Ishikawa (cell line): ENCODE data around the gene PBXIP1.
A peak's percentile ranks its signal among the peaks of the same experiment; 100 is the strongest.

ENCODE experiments used
- CEBPB ChIP-seq: IDR thresholded peaks from 2 replicates; pipeline ENCODE4 v1.6.1; 2012
- CREB1 ChIP-seq: IDR thresholded peaks from 2 replicates; pipeline ENCODE4 v1.6.1; 2012; ENCODE audit warnings: low read depth
- EGR1 ChIP-seq: IDR thresholded peaks from 2 replicates; pipeline ENCODE4 v1.6.1; 2012
- EP300 ChIP-seq: IDR thresholded peaks from 2 replicates; pipeline ENCODE4 v1.6.1; 2012; ENCODE audit warnings: borderline replicate concordance
- FOXM1 ChIP-seq: IDR thresholded peaks from 2 replicates; pipeline ENCODE4 v1.6.1; 2012; ENCODE audit warnings: low read depth, borderline replicate concordance
- MAX ChIP-seq: IDR thresholded peaks from 2 replicates; pipeline ENCODE4 v1.6.1; 2012
- NFIC ChIP-seq: IDR thresholded peaks from 2 replicates; pipeline ENCODE4 v1.6.1; 2012
- RAD21 ChIP-seq: IDR thresholded peaks from 2 replicates; pipeline ENCODE4 v1.6.1; 2012; ENCODE audit warnings: low read depth
- REST ChIP-seq: IDR thresholded peaks from 2 replicates; pipeline ENCODE4 v1.6.1; 2012; ENCODE audit warnings: low read depth, mild to moderate bottlenecking
- TAF1 ChIP-seq: IDR thresholded peaks from 2 replicates; pipeline ENCODE4 v1.6.1; 2012; ENCODE audit warnings: low read depth, mild to moderate bottlenecking
- TCF12 ChIP-seq: IDR thresholded peaks from 2 replicates; pipeline ENCODE4 v1.6.1; 2012; ENCODE audit warnings: low read depth
- TEAD4 ChIP-seq: IDR thresholded peaks from 2 replicates; pipeline ENCODE4 v1.6.1; 2012
- USF1 ChIP-seq: IDR thresholded peaks from 2 replicates; pipeline ENCODE4 v1.6.1; 2012
- YY1 ChIP-seq: IDR thresholded peaks from 2 replicates; pipeline ENCODE4 v1.6.1; 2012; ENCODE audit warnings: low read depth
- ZBTB7A ChIP-seq: IDR thresholded peaks from 2 replicates; pipeline ENCODE4 v1.6.1; 2012; ENCODE audit warnings: low read depth

Gene PBXIP1

GRCh38 chr1:154925335-154926170 lies 30.3 kb downstream of the PBXIP1 start:
- TF ChIP-seq TEAD4: no peak
- TF ChIP-seq USF1: no peak
- no peak for TF ChIP-seq EGR1
- no peak for TF ChIP-seq YY1

- no peak for TF ChIP-seq TCF12
Observed at GRCh38 chr1:154923695-154924094, 32.2 kb downstream of the PBXIP1 start.

- TF ChIP-seq EP300 (no peak), TCF12 (no peak), MAX (no peak), ZBTB7A (no peak), FOXM1 (no peak)
Observed at GRCh38 chr1:154913273-154913672, 42.6 kb downstream of the PBXIP1 start.

GRCh38 chr1:154912755-154913154 lies 43.1 kb downstream of the PBXIP1 start:
- TF ChIP-seq REST (peak; percentile 37; the same call in 1 of the 2 replicates), CEBPB (no peak), CREB1 (no peak), EGR1 (no peak), TCF12 (no peak), TEAD4 (no peak), NFIC (no peak), YY1 (no peak)

GRCh38 chr1:154911691-154912550 lies 44.0 kb downstream of the PBXIP1 start:
- TF ChIP-seq TEAD4 (no peak), RAD21 (no peak), CREB1 (no peak), ZBTB7A (no peak), REST (no peak), TAF1 (no peak), MAX (no peak), YY1 (no peak), USF1 (no peak), CEBPB (no peak), TCF12 (no peak), FOXM1 (no peak), EGR1 (no peak)

- TF ChIP-seq TEAD4 (no peak), TAF1 (no peak), REST (no peak), TCF12 (no peak), NFIC (no peak), FOXM1 (no peak), CEBPB (no peak), ZBTB7A (no peak), RAD21 (no peak), CREB1 (no peak), YY1 (no peak), EGR1 (no peak), MAX (no peak), EP300 (no peak), USF1 (no peak)
Observed at GRCh38 chr1:154910851-154911250, 45.0 kb downstream of the PBXIP1 start.
